Stimulated activated CD4-positive, alpha-beta T cell treated with anti-CD3 and anti-CD28 coated beads, Interleukin-1b, Interleukin-23, amount 100 ng/mL, for 1 hour (primary cell): ENCODE data around the gene RAPSN.

Experiments used
- DNase-seq, 2 donors: peaks; one replicate each; pipeline ENCODE4 v3.0.0-alpha.2; 2020; ENCODE audit warnings: low read depth in 2 of 2

The RAPSN gene

DNA sequence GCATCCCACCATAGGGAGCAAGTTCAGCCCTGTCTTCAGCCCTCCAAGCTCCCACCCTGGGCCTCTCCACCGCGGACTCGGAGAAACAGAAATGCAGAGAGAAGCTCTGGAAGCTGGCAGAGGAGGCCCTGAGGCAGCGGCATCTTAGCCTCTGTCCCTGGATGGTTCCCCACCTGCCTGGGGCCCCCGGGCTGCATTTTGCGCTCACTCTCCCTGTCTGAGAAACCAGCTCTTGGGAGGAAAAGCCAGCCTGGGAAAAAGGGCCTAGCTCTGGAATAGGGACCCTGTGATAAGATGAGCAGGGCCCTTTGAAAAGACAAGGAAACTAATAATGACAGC is 58.5 kb downstream of the RAPSN start:
- no peak for DNase-seq

DNA sequence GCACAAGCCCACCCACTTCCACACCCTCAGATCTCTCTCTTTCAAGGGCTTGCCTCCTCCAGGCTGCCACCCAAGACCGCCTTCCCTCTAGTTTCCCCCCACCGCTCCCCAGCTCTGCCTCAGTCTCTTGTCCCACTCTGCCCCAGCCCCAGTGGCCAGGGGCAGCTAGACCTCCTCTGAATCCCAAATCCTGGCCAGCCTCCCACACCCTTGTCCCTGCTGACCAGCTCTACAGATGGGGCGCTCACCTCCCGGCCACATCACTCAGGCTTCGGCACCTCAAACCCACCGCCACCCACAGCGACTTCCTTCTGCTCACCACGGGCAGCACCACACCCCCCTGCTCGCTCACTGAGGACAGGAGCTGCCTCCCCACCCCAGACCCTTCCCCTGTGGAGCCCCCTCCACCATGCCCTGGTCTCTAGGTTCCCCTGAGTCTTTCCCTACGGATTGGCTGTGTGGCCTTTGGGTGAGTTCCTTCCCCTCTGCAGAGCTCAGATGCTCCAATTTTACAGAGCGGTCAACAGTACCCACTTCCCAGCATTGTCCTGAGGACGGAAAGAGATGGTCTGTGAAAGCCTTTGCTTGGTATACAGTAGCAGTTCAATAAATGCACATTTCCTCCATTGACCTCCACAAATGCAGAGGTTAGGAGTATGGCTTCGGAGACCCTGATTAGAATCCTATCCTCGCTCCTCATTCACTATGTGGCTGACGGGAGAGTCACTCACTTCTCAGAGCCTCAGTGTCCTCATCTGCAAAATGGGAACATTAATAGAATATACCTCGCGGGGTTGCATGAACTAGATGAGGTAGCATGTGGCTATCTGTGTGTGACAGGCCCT is 59.1 kb downstream of the RAPSN start:
- no peak for DNase-seq

DNA sequence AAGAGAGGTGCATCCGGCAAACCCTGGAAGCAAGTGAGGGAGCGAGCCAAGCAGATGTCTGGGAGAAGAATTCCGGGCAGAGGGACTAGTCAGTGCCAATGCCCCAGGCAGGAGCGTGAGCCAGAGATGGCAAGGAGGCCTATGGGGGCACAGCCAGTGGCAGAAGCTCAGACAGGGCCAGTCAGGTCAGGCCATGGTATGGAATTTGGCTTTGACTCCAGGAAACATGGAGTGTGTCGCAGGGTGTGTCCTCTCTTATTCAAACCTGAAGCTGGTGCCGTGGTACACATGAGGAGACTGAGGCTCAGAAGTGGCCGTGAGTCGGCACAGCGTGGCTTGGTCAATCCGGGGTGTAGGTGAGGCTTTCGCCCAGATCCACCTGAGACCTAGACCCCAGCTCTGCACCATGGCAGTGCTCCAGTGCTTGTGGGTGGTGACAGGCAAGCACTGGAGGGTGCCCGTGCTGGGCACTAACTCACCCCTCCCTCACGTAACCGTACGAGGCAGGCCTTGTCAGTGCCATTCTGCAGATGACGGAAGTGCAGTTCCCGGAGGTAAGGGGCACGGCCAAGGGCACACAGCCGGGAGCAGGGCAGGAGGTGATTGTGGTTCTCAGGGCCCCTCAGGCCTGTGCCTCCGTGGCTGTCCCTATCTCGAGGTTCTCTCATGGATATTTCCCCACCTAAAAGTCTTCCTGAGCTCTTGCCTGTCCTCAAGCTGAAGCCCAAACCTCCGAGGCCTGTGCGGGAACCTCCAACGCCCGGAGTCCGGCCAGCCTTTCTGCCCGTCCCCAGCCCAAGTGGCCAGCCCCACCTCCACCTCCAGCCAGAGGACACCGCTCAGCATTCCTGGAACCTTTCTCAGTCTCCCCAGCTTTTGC is 60.0 kb downstream of the RAPSN start:
- no peak for DNase-seq

DNA sequence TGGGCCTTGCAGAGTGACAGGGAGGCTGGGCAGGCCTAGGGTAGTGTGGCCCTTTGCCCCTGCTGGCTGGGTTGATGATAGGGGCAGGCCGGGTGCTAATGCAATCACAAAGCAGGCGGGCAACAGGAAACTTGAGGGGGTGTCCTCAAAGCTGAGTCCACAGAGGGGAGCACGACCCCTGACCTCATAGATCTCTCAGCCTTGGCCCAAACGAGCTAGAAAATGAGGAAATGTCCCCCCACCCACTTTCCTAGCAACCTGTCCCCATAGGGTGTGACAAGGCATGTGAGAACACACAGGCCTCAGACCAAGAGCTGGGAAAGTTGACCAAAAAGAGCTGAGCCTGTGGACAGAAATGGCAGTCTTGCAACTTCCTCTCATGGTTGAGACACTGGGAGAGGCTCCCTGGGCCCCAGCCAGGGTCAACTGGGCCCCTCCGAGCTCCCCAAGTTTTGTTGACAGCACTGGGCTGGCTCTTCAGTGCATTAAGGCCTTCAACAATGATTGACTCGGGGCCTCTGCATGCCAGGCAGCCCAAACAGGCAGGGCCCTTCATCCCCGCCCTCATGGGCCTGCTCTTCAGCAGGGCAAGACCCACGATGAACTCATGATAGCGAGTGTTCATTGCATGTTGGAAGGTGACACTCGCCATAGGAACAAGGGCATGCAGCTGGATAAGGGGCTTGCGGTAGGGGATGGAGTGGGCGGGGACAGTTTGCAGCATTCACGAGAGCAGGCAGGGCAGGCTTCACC is 60.8 kb downstream of the RAPSN start:
- DNase-seq = no peak
